ENCODE results near the gene ARL2.

DNA sequence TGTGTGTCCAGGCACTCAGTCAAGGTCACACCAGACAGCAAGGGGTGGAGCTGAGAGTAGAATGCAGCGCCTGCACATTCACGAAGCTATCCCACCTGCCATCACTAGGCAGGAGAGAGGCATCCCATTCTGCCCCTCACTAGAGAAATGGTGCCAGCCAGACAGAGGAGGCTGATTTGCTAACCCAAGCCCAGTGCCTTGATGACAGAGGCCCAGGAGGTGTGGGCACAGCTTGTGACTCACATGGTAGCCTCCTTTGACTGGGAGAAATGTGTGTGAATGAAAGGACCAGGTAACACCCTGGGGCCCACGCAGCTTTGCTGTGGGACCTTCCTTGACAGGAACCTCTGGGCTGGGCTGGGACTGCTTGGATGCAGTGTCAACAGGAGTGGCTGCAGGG is 49.6 kb downstream of the ARL2 start:
- TF ChIP-seq, protein P1, sequence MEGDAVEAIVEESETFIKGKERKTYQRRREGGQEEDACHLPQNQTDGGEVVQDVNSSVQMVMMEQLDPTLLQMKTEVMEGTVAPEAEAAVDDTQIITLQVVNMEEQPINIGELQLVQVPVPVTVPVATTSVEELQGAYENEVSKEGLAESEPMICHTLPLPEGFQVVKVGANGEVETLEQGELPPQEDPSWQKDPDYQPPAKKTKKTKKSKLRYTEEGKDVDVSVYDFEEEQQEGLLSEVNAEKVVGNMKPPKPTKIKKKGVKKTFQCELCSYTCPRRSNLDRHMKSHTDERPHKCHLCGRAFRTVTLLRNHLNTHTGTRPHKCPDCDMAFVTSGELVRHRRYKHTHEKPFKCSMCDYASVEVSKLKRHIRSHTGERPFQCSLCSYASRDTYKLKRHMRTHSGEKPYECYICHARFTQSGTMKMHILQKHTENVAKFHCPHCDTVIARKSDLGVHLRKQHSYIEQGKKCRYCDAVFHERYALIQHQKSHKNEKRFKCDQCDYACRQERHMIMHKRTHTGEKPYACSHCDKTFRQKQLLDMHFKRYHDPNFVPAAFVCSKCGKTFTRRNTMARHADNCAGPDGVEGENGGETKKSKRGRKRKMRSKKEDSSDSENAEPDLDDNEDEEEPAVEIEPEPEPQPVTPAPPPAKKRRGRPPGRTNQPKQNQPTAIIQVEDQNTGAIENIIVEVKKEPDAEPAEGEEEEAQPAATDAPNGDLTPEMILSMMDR (IDR thresholded peaks at IDR 0.05 in 8 of 11, conservative IDR thresholded peaks at IDR 0.05 in 3 of 11), result no peak
- TF ChIP-seq POLR2A (IDR thresholded peaks at IDR 0.05) (no peak), POLR2AphosphoS5 (IDR thresholded peaks at IDR 0.05) (no peak)
